ENCODE measurements around the gene SYNDIG1.
A peak's percentile ranks its signal among the peaks of the same experiment; 100 is the strongest.

SYNDIG1 gene

GRCh38 chr20:24657196-24657595, 187.8 kb downstream of the SYNDIG1 start:
- DNase-seq (ENCODE audit: low read depth), result peak; percentile 76
- no peak overlapping the region for H3K4me3 ChIP-seq (ENCODE audit: low read depth, low read length)
- TF ChIP-seq CTCF (IDR thresholded peaks at IDR 0.05; ENCODE audit: control insufficient read depth, extremely low read depth, insufficient read depth), result peak; percentile 40

GRCh38 chr20:24657878-24658620, 188.6 kb downstream of the SYNDIG1 start:
- TF ChIP-seq CTCF (IDR thresholded peaks at IDR 0.05; ENCODE audit: control insufficient read depth, extremely low read depth, insufficient read depth), result no peak
- H3K4me3 ChIP-seq (ENCODE audit: low read depth, low read length), result no peak overlapping the region
- DNase-seq (ENCODE audit: low read depth), result no peak

GRCh38 chr20:24658920-24659660, 189.7 kb downstream of the SYNDIG1 start:
- no peak for TF ChIP-seq CTCF (IDR thresholded peaks at IDR 0.05; ENCODE audit: control insufficient read depth, extremely low read depth, insufficient read depth)
- DNase-seq (ENCODE audit: low read depth), result no peak
- H3K4me3 ChIP-seq (ENCODE audit: low read depth, low read length), result no peak overlapping the region

- H3K4me3 ChIP-seq (ENCODE audit: low read depth, low read length), result no peak overlapping the region
- no peak for DNase-seq (ENCODE audit: low read depth)
- no peak for TF ChIP-seq CTCF (IDR thresholded peaks at IDR 0.05; ENCODE audit: control insufficient read depth, extremely low read depth, insufficient read depth)
Observed at GRCh38 chr20:24659835-24660234, 190.4 kb downstream of the SYNDIG1 start.

GRCh38 chr20:24660651-24661050, 191.2 kb downstream of the SYNDIG1 start:
- DNase-seq (ENCODE audit: low read depth), result no peak
- no peak for TF ChIP-seq CTCF (IDR thresholded peaks at IDR 0.05; ENCODE audit: control insufficient read depth, extremely low read depth, insufficient read depth)
- H3K4me3 ChIP-seq (ENCODE audit: low read depth, low read length), result no peak overlapping the region

GRCh38 chr20:24661255-24661654, 191.8 kb downstream of the SYNDIG1 start:
- no peak for TF ChIP-seq CTCF (IDR thresholded peaks at IDR 0.05; ENCODE audit: control insufficient read depth, extremely low read depth, insufficient read depth)
- no peak for DNase-seq (ENCODE audit: low read depth)
- no peak overlapping the region for H3K4me3 ChIP-seq (ENCODE audit: low read depth, low read length)
